GM13976 (cell line): ENCODE data around the gene ACTL7B.

Source experiments
- DNase-seq: peaks from one replicate; pipeline ENCODE4 v3.0.0; 2012; ENCODE audit warnings: low spot score
- in situ Hi-C: fragments of 300-500 bp; cut with MboI; formaldehyde crosslinking; loops from one replicate; pipeline ENCODE4 v1.12.0; 2022; ENCODE audit warnings: low sequenced_read_pairs, mixed read lengths, inconsistent platforms; ENCODE audit not compliant: unreplicated experiment
- TF ChIP-seq, protein P1 (sequence below): IDR thresholded peaks from 2 replicates; pipeline ENCODE4 v1.5.1; 2012; ENCODE audit warnings: borderline replicate concordance, mild to moderate bottlenecking; ENCODE audit not compliant: insufficient read depth; ENCODE audit errors: extremely low read depth, missing control alignments, control extremely low read depth

Gene ACTL7B

DNA sequence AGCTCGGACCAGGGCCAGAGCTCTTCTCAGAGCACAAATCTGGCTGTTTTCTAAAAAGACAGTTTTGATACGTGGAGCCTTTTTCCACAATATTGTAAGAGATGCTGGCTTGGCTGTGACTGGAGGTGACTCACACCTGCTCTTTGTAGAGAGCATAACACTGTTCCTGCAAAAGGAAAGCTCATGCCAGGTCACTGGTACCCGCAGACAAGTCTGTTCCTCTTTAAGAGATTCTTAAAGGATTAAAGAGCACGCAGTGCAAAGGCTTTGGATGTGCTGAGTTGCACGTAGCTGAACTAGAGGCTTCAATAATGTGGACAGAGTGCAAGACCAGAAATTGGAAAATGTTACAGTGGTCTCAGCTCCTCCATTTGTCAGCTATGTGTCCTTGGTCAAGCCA is 19.0 kb downstream of the ACTL7B start:
- in situ Hi-C loops = no loop called here
- DNase-seq = no peak
- TF ChIP-seq, protein P1, sequence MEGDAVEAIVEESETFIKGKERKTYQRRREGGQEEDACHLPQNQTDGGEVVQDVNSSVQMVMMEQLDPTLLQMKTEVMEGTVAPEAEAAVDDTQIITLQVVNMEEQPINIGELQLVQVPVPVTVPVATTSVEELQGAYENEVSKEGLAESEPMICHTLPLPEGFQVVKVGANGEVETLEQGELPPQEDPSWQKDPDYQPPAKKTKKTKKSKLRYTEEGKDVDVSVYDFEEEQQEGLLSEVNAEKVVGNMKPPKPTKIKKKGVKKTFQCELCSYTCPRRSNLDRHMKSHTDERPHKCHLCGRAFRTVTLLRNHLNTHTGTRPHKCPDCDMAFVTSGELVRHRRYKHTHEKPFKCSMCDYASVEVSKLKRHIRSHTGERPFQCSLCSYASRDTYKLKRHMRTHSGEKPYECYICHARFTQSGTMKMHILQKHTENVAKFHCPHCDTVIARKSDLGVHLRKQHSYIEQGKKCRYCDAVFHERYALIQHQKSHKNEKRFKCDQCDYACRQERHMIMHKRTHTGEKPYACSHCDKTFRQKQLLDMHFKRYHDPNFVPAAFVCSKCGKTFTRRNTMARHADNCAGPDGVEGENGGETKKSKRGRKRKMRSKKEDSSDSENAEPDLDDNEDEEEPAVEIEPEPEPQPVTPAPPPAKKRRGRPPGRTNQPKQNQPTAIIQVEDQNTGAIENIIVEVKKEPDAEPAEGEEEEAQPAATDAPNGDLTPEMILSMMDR = no peak

DNA sequence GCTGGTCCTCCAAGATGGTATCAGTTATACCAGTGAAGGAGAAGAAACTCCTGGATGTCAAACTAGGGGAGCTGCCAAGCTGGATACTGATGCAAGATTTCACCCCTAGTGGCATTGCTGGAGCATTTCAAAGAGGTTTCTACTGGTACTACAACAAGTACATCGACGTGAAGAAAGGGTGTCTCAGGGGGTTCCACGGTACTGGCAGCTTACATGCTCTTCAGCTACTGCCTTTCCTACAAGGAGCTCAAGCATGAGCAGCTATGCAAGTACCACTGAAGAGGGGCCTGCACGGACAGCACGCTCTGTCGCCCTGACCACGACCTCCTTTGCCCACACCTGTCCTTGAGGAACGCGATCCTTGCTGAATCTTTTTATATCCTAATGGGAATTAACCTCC is 19.5 kb downstream of the ACTL7B start:
- no peak for DNase-seq
- in situ Hi-C loops = no loop called here
- TF ChIP-seq, protein P1 = no peak

DNA sequence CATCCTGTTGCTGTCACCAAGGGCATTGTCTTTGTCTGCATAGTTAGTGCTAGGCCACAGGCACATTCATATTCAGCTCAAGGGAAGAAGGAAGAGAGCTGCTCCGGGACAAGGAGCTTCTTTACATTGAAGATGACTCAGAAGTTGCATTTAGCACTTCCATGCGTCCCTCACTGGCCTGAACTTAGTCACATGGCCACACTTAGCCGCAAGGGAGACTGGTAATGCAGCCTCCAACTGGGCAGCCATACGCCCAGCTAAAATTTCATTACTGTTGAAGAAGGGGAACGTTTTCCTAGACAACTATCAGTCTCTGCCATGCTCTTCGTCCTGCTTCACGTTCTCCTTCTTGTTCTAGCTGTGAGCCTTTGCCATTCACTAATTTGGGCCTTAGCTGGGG is 20.0 kb downstream of the ACTL7B start:
- TF ChIP-seq, protein P1 = no peak
- in situ Hi-C loops = no loop called here
- DNase-seq = no peak

DNA sequence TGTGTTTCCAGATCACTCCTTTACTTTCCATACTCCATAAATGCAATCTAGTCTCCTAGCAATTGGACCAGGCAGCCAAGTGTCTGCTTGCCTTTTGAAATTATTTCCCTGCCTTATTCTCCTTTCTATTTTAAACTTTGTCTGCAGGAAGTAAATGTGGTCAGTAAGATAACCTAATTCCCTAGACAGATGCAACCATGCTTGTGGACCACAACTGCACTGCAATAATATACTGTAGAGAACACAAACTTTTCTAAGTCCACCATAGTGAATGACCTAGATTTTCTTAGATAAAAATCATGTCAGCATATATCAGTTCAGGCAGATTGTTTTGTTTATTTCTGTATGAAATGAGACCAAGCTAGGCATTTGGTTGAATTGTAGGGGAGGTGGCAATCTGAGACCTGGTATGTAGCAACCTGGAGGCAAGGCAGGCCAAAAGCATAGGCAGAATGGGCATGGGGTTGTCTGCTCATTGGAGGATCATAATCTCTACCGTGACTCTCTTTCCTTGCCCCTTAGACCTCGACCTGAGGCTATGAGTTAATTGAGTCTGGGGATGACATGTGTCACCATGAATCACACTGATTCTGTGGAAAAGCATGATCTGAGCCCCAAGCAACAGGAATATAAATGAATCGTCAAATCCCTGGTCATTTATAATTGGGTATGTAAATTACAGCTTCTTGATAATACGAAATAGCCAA is 20.7 kb downstream of the ACTL7B start:
- TF ChIP-seq, protein P1 = no peak
- DNase-seq = no peak

DNA sequence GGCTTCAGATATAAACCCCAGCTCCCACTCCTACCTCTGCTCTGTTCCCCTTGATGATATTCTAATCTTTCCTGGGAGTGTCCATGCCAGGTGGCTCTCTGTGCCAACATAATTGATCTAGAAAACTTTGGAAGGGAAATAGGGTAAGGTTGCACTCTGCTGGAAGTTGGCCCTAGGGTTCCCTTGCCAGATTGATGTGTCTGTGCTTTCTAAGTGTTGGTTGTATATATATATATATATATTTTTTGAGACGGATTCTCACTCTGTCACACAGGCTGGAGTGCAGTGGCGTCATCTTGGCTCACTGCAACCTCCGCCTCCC is 23.6 kb downstream of the ACTL7B start:
- TF ChIP-seq, protein P1 = no peak
- DNase-seq = no peak
- in situ Hi-C loops = no loop called here

More for the DNA sequence above, 20.7 kb downstream of the ACTL7B start:
- in situ Hi-C loops = no loop called here

DNA sequence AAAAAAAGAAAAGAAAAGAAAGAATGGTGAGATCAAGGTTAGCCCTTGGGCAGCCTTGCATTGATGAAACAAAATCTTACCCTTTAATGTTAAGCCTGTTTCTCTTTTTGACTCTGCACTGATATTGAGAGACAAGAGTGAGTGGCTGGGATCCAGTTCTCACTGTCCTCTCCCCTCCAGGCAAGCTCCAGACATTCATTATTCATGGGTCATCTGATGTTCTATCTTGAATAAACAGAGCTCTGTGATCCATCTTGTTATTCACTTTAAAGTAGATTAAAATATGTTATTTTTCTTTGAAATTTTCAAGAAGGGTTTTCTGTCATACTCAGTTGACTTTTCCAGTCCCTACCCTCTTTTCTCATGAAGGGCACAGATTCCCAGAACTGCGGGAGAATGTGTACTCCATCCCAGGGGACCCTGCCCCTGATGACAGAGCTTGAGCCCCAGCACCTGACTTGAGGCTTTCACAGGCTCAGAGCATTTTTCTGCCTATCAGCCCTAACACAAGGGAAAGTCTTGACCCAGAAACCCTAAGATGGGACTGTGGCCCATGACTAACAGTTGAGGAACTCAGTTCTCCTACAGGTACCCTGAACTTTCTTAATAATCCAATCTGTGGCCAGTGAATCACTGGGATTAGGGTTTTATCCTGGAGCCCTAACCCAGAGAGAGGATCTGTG is 24.1 kb downstream of the ACTL7B start:
- TF ChIP-seq, protein P1 = no peak
- in situ Hi-C loops = no loop called here
- DNase-seq = no peak
